HEK293 (cell line): ENCODE results near the gene SH2B3.
"Not testable (repeated sequence)": the region's sequence is repeated elsewhere in the genome, so short reads cannot be mapped to it uniquely, and the experiment has no call there.

Experiments used
- ZNF747 ChIP-seq: fragments of 450-650 bp; formaldehyde crosslinking; IDR thresholded peaks from 2 replicates; pipeline ENCODE4 v1.5.1; 2016; ENCODE audit warnings: missing biosample characterization, missing genetic modification characterization
- TF ChIP-seq, protein P1 (sequence below): fragments of 450-650 bp; formaldehyde crosslinking; IDR thresholded peaks from 2 replicates; pipeline ENCODE4 v1.5.1; 2016; ENCODE audit warnings: missing biosample characterization, missing genetic modification characterization

DNA sequence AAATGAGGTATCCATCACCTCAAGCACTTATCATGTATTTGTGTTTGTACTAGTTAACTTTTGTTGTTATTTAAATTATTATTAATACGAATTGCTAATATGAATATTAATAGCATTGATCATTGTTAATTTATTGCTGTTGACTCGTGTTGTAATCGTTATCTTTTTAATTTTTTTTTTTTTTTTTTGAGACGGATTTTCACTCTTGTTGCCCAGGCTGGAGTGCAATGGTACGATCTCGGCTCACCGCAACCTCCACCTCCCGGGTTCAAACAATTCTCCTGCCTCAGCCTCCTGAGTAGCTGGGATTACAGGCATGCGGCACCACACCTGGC lies 3.3 kb upstream of the SH2B3 start:
- TF ChIP-seq, protein P1, sequence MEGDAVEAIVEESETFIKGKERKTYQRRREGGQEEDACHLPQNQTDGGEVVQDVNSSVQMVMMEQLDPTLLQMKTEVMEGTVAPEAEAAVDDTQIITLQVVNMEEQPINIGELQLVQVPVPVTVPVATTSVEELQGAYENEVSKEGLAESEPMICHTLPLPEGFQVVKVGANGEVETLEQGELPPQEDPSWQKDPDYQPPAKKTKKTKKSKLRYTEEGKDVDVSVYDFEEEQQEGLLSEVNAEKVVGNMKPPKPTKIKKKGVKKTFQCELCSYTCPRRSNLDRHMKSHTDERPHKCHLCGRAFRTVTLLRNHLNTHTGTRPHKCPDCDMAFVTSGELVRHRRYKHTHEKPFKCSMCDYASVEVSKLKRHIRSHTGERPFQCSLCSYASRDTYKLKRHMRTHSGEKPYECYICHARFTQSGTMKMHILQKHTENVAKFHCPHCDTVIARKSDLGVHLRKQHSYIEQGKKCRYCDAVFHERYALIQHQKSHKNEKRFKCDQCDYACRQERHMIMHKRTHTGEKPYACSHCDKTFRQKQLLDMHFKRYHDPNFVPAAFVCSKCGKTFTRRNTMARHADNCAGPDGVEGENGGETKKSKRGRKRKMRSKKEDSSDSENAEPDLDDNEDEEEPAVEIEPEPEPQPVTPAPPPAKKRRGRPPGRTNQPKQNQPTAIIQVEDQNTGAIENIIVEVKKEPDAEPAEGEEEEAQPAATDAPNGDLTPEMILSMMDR (tag by site-specific recombination) = not testable (repeated sequence)
- TF ChIP-seq ZNF747 (tag by site-specific recombination) = not testable (repeated sequence)
